ENCODE data around the gene RIT2. TPM values are rescaled to one million over a fixed set of nuclear protein-coding genes. Genes with fewer than 3 reads are reported as not detected.

Gene RIT2
- total and polyA plus RNA-seq, 4 donors = not detected

- Histone ChIP-seq H3K36me3 (ENCODE audit: control insufficient read depth in 4 of 4, insufficient read depth in 4 of 4, low read length in 4 of 4) (no peaks in the 10 kb centered on the region), H3K4me3 (no peak overlapping the region), H3K27ac (ENCODE audit: low read depth in 1 of 2, low read length in 1 of 2) (no peak overlapping the region), H3K9me3 (ENCODE audit: control insufficient read depth in 4 of 4, insufficient read depth in 3 of 4, low read length in 3 of 4) (peaks cover 0 to 3% (median 0%) of the 10 kb centered on the region in 4 donors), H3K9ac (ENCODE audit: insufficient read depth in 1 of 2, low read length in 2 of 2) (no peak overlapping the region), H3K4me1 (ENCODE audit: control insufficient read depth in 5 of 5, insufficient read depth in 5 of 5, low read length in 5 of 5) (no peaks in the 10 kb centered on the region), H3K27me3 (ENCODE audit: control insufficient read depth in 3 of 3, insufficient read depth in 3 of 3, low read length in 2 of 3) (no peaks in the 10 kb centered on the region)
- 93 to 94% methylated on average over 1 of the region's 1 CpG for WGBS, 2 donors
- no peak for TF ChIP-seq CTCF (IDR thresholded peaks at IDR 0.05; ENCODE audit: control extremely low read depth, extremely low read depth)
- ATAC-seq (ENCODE audit: insufficient read depth, low FRiP score) (no peak), DNase-seq (no peak)
These were observed 408.4 kb downstream of the RIT2 start for GRCh38 chr18:42707080-42707479.

GRCh38 chr18:42706618-42707017 is 408.9 kb downstream of the RIT2 start:
- no peak for TF ChIP-seq CTCF (IDR thresholded peaks at IDR 0.05; ENCODE audit: control extremely low read depth, extremely low read depth)
- no peak overlapping the region for H3K27ac ChIP-seq (ENCODE audit: low read depth in 1 of 2, low read length in 1 of 2)
- WGBS, 2 donors = 63 to 70% methylated on average over 8 of the region's 8 CpGs

GRCh38 chr18:42706029-42706608 is 409.4 kb downstream of the RIT2 start:
- DNase-seq (no peak), ATAC-seq (ENCODE audit: insufficient read depth, low FRiP score) (no peak)
- Histone ChIP-seq H3K27me3 (ENCODE audit: control insufficient read depth in 3 of 3, insufficient read depth in 3 of 3, low read length in 2 of 3) (no peaks in the 10 kb centered on the region), H3K36me3 (ENCODE audit: control insufficient read depth in 4 of 4, insufficient read depth in 4 of 4, low read length in 4 of 4) (no peaks in the 10 kb centered on the region), H3K9ac (ENCODE audit: insufficient read depth in 1 of 2, low read length in 2 of 2) (no peak overlapping the region), H3K4me3 (no peak overlapping the region), H3K27ac (ENCODE audit: low read depth in 1 of 2, low read length in 1 of 2) (no peak overlapping the region), H3K9me3 (ENCODE audit: control insufficient read depth in 4 of 4, insufficient read depth in 3 of 4, low read length in 3 of 4) (peaks cover 0 to 3% (median 0%) of the 10 kb centered on the region in 4 donors), H3K4me1 (ENCODE audit: control insufficient read depth in 5 of 5, insufficient read depth in 5 of 5, low read length in 5 of 5) (no peaks in the 10 kb centered on the region)
- WGBS, 2 donors = 88 to 92% methylated on average over 4 of the region's 4 CpGs
- no peak for TF ChIP-seq CTCF (IDR thresholded peaks at IDR 0.05; ENCODE audit: control extremely low read depth, extremely low read depth)

More at GRCh38 chr18:42706618-42707017, 408.9 kb downstream of the RIT2 start:
- ATAC-seq (ENCODE audit: insufficient read depth, low FRiP score) (no peak), DNase-seq (peak in 1 of 3 donors; percentile 0)
- peaks cover 0 to 3% (median 0%) of the 10 kb centered on the region in 4 donors for H3K9me3 ChIP-seq (ENCODE audit: control insufficient read depth in 4 of 4, insufficient read depth in 3 of 4, low read length in 3 of 4)
- no peak overlapping the region for H3K4me3 ChIP-seq
- no peaks in the 10 kb centered on the region for H3K4me1 ChIP-seq (ENCODE audit: control insufficient read depth in 5 of 5, insufficient read depth in 5 of 5, low read length in 5 of 5)
- H3K9ac ChIP-seq (ENCODE audit: insufficient read depth in 1 of 2, low read length in 2 of 2) = no peak overlapping the region
- no peaks in the 10 kb centered on the region for H3K27me3 ChIP-seq (ENCODE audit: control insufficient read depth in 3 of 3, insufficient read depth in 3 of 3, low read length in 2 of 3)
- no peaks in the 10 kb centered on the region for H3K36me3 ChIP-seq (ENCODE audit: control insufficient read depth in 4 of 4, insufficient read depth in 4 of 4, low read length in 4 of 4)

Other genes starting within 250 kb of the RIT2 start
- gene SYT4, start 161.8 kb upstream of the RIT2 start, total RNA-seq = 1 to 10 TPM in 1 of 2 donors, under 1 TPM in 1; 0.61 to 2.3 TPM
- under 1 TPM; 0.01 to 0.24 TPM for gene SYT4, start 161.8 kb upstream of the RIT2 start, polyA plus RNA-seq

All from lung (tissue), 12 donors.